ENCODE data around the gene KCNIP3. TPM values are rescaled to one million over a fixed set of nuclear protein-coding genes. Genes with fewer than 3 reads are reported as not detected.

Gene KCNIP3
- total and polyA plus RNA-seq, 8 donors: 3.5 to 7.5 (median 3.6) TPM

- WGBS, 2 donors: 47 to 50% methylated on average over 11 of the region's 11 CpGs
- intact Hi-C loops (cut with DNase I): no loop called here
- peak overlapping the region in 1 of 4 donors; percentile 31 for H3K4me3 ChIP-seq
- FAIRE-seq: no peak
- H3K27ac ChIP-seq: peak overlapping the region in 1 of 4 donors; percentile 38
- TF ChIP-seq CTCF (IDR thresholded peaks at IDR 0.05): no peak
- H3K27me3 ChIP-seq: no peaks in the 10 kb centered on the region
- ATAC-seq: peak in 1 of 4 donors; percentile 7
- H3K9me3 ChIP-seq: no peaks in the 10 kb centered on the region
- no peak for DNase-seq
- no peaks in the 10 kb centered on the region for H3K36me3 ChIP-seq
- peaks cover 0 to 21% (median 4%) of the 10 kb centered on the region in 3 donors for H3K4me1 ChIP-seq
Measured at GRCh38 chr2:95297639-95298395, 670 bp downstream of the KCNIP3 start.

- TF ChIP-seq CTCF (IDR thresholded peaks at IDR 0.05): no peak
- FAIRE-seq: no peak
- WGBS, 2 donors: 88% methylated on average over 9 of the region's 9 CpGs
Measured at GRCh38 chr2:95298486-95299111, 1.5 kb downstream of the KCNIP3 start.

GRCh38 chr2:95299961-95300360 lies 2.8 kb downstream of the KCNIP3 start:
- no peaks in the 10 kb centered on the region for H3K27me3 ChIP-seq
- no peak for DNase-seq
- H3K9me3 ChIP-seq: no peaks in the 10 kb centered on the region
- WGBS, 2 donors: 82 to 83% methylated on average over 9 of the region's 9 CpGs
- no peak for TF ChIP-seq CTCF (IDR thresholded peaks at IDR 0.05)
- H3K27ac ChIP-seq: no peak overlapping the region
- no peak for ATAC-seq
- H3K4me1 ChIP-seq: peaks cover 9 to 18% (median 16%) of the 10 kb centered on the region in 3 donors
- no peaks in the 10 kb centered on the region for H3K36me3 ChIP-seq
- no peak overlapping the region for H3K4me3 ChIP-seq
- intact Hi-C loops (cut with DNase I): no loop called here
- FAIRE-seq: no peak

More at GRCh38 chr2:95298486-95299111, 1.5 kb downstream of the KCNIP3 start:
- Histone ChIP-seq H3K4me1 (peaks cover 2 to 14% (median 4%) of the 10 kb centered on the region in 3 donors), H3K9me3 (no peaks in the 10 kb centered on the region), H3K36me3 (no peaks in the 10 kb centered on the region), H3K27me3 (no peaks in the 10 kb centered on the region), H3K4me3 (no peak overlapping the region), H3K27ac (no peak overlapping the region)
- DNase-seq (no peak), ATAC-seq (no peak)
- intact Hi-C loops (cut with DNase I): no loop called here

- H3K36me3 ChIP-seq: no peaks in the 10 kb centered on the region
- no peak overlapping the region for H3K4me3 ChIP-seq
- ATAC-seq (peak; percentile 30 to 46 (median 38)), FAIRE-seq (no peak), DNase-seq (peak in 2 of 6 donors; percentile 42 to 65)
- H3K27me3 ChIP-seq: no peaks in the 10 kb centered on the region
- no peak overlapping the region for H3K27ac ChIP-seq
- peaks cover 14 to 22% (median 20%) of the 10 kb centered on the region in 3 donors for H3K4me1 ChIP-seq
- intact Hi-C loops (cut with DNase I): no loop called here
- no peak for TF ChIP-seq CTCF (IDR thresholded peaks at IDR 0.05)
- WGBS, 2 donors: 10 to 21% methylated on average over 11 of the region's 11 CpGs
- no peaks in the 10 kb centered on the region for H3K9me3 ChIP-seq
Measured at GRCh38 chr2:95300450-95300849, 3.3 kb downstream of the KCNIP3 start.

- Histone ChIP-seq H3K4me3 (no peak overlapping the region), H3K4me1 (peaks cover 17 to 28% (median 20%) of the 10 kb centered on the region in 3 donors), H3K27ac (no peak overlapping the region), H3K9me3 (no peaks in the 10 kb centered on the region), H3K36me3 (no peaks in the 10 kb centered on the region), H3K27me3 (no peaks in the 10 kb centered on the region)
- WGBS, 2 donors: 81% methylated on average over 4 of the region's 4 CpGs
- ATAC-seq (no peak), DNase-seq (no peak), FAIRE-seq (no peak)
- intact Hi-C loops (cut with DNase I): no loop called here
- no peak for TF ChIP-seq CTCF (IDR thresholded peaks at IDR 0.05)
Measured at GRCh38 chr2:95301186-95301585, 4.0 kb downstream of the KCNIP3 start.

All from pancreas (tissue), 10 donors.